HG03095 (cell line): ENCODE results near the gene PROCA1.
"Not testable (repeated sequence)": the region's sequence is repeated elsewhere in the genome, so short reads cannot be mapped to it uniquely, and the experiment has no call there.

Experiments
- ATAC-seq: cut with Tn5 transposase; IDR thresholded peaks from one replicate; pipeline ENCODE4 v1.9.1; 2021; ENCODE audit warnings: moderate library complexity; ENCODE audit not compliant: unreplicated experiment

The PROCA1 gene

GRCh38 chr17:28682655-28683054 lies 29.0 kb downstream of the PROCA1 start:
- ATAC-seq, result no peak

- no peak for ATAC-seq
Measured at GRCh38 chr17:28675980-28676379, 35.7 kb downstream of the PROCA1 start.

GRCh38 chr17:28675490-28675889 lies 36.2 kb downstream of the PROCA1 start:
- ATAC-seq, result no peak

- ATAC-seq, result no peak
Measured at GRCh38 chr17:28669918-28670317, 41.8 kb downstream of the PROCA1 start.

- ATAC-seq, result no peak
Measured at GRCh38 chr17:28667870-28668269, 43.8 kb downstream of the PROCA1 start.

GRCh38 chr17:28665994-28666393 lies 45.7 kb downstream of the PROCA1 start:
- ATAC-seq, result no peak

- no peak for ATAC-seq
Measured at GRCh38 chr17:28663723-28664122, 48.0 kb downstream of the PROCA1 start.

- no peak for ATAC-seq
Measured at GRCh38 chr17:28662527-28662829, 49.2 kb downstream of the PROCA1 start.

- ATAC-seq, result peak; percentile 69
Measured at GRCh38 chr17:28661635-28662526, 49.8 kb downstream of the PROCA1 start, which contains the start of the genes SDF2 and SUPT6H. TSS of gene SDF2 (minus strand) at chr17:28661906. CDS start at chr17:28661876, 30 bp downstream. TSS of gene SUPT6H (plus strand) at chr17:28662205. CDS start at chr17:28673402, 11,197 bp downstream.

- not testable (repeated sequence) for ATAC-seq
Measured at GRCh38 chr17:28659497-28659881, 52.2 kb downstream of the PROCA1 start.

- not testable (repeated sequence) for ATAC-seq
Measured at GRCh38 chr17:28658766-28659496, 52.8 kb downstream of the PROCA1 start.

GRCh38 chr17:28658342-28658741 lies 53.3 kb downstream of the PROCA1 start:
- not testable (repeated sequence) for ATAC-seq

- ATAC-seq, result no peak
Measured at GRCh38 chr17:28657756-28658155, 53.9 kb downstream of the PROCA1 start.

GRCh38 chr17:28655160-28655559 lies 56.5 kb downstream of the PROCA1 start:
- ATAC-seq, result no peak
